Raji (cell line): ENCODE results near the gene CACUL1.

Experiments
- POLR2A ChIP-seq: IDR thresholded peaks from 2 replicates; pipeline ENCODE4 v1.6.1; 2011; ENCODE audit warnings: low read depth, low read length, control low read depth; ENCODE audit not compliant: insufficient read depth

CACUL1 gene

DNA sequence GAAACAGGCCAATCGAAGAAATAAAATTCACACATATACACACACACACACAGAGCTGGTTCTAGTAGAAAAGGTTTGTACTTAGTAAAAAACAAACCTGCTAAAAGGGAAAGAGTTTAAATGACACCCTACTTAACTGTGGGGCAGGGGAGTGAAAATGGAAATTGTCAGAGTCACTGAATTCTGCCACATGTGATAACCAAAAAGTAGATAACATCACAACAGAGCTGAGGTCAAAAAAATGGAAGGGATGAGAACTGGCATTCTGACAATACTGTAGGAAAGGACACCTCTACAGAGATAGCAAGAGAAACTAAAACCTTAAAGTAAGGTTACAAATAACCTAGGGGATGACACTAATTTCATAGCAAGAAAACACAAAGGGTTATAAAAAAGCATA lies 74.6 kb downstream of the CACUL1 start:
- no peak for TF ChIP-seq POLR2A

DNA sequence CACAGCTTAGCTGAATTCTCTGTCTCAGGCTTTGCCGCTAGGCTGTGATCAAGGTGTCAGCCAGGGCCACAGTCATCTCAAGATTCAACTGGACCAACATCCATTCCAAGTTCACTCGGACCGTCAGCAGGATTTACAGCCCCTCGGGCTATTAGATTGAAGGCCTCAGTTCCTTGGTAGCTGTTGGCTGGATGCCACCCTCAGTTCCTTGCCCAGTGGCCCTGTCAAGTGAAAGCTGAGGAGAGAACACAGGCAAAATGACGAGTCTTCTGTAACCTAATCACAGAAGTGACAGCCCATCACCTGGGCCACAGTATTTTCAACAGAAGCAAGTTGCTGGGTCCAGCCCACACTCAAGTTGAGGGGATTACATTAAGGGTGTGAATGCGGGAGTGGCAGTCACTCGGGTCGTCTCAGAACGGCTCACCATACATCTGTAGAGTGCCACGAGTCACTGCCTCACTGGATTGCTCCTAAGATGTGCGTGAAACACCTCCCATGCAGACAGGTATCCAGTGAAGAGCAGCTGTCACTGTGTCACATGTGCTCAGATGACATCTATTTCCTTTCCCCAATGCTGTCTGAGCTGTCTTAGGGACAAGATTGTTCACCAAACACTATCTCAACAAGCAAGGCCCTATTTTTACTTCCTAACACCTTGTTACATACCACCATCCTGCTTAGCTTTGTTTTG lies 80.4 kb downstream of the CACUL1 start:
- TF ChIP-seq POLR2A = no peak

DNA sequence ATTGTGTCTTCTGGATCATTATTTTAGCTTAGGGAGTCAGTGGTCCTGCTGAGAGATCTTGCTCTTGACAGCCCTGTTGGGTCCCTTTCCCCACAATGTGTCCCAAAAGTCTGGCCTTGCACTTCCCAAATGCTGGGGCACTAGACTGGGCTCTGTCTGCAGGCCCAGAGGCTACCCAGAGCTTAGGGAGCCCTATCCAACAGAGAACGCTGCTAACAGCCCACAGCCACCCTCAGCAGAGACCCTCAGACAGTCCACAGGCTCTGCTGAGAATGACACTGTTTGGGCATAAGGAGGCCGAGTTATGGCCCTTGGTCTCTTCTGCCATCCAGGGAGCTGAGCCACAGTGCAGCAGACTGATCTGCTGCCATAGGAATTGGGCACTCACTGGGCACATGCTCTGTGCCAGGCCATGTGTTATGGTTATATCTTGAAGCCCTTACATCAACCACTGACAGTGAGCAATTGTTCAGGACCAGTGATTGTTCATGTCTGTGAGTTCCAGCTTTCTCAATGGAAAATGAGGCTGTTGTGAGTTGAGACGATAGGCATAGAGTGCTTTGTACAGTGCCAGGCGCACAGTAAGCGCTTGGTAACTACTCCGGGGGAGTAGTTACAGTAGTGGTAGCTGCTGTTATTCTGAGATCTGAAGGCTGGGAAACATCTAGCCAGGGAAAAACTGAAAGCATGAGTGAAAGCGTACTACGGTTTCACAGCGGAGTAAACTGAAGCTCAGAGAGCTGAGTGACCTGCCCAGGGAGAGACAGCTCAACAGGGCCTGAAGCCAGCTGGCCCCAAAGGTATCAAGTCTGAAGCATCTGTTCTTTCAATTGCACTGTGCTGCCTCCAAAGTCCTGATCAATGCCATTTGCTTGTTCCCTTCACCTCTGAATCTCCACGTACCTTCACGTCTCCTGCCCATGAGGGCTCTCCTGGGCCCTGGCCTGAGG lies 81.7 kb downstream of the CACUL1 start:
- TF ChIP-seq POLR2A = no peak

DNA sequence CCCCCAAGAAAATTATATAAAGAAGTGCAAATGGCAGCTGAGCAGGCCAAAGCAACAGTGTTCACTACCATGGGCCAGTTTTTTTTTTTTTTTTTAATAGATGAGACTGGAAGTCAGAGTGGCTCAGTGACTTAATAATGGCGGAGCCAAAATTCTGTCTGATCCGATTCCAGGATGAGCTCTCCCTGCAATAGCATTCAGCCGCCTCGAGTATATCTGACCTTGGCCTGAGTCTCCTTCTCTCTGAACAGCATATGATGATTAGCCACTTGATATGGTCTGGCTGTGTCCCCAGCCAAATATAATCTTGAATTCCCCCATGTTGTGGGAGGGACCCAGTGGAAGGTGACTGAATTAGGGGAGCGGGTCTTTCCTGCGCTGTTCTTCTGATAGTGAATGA lies 82.6 kb downstream of the CACUL1 start:
- no peak for TF ChIP-seq POLR2A

DNA sequence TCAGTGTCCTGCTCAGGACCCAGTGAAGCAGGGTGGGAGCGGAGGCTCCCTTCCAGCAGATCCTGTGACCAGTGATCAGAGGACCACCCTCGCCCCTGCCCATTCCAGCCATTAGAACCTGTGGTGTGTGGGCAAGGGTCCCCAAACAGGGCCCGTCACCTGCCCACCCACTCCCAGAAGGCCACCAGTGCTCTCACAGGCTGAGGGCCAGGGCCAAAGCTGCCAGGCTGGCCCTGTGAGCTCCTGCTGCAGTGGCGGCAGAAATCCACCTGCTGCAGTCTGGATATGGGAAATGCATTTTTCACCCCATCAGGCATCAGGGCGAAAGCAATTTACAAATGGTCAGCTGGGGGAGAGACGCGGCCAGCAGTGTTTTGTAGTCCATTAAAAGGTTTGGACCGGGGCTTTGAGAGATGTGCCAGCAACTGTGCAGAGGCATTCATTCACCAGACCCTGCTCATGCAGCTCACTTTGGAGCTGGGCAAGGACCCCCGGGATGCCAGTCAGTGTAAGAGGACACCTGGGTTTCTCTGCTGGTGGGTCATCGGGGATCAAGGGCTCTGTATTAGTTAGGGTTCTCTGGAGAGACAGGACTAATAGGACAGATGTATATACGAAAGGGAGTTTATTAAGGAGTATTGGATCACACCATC lies 84.2 kb downstream of the CACUL1 start:
- TF ChIP-seq POLR2A = no peak

DNA sequence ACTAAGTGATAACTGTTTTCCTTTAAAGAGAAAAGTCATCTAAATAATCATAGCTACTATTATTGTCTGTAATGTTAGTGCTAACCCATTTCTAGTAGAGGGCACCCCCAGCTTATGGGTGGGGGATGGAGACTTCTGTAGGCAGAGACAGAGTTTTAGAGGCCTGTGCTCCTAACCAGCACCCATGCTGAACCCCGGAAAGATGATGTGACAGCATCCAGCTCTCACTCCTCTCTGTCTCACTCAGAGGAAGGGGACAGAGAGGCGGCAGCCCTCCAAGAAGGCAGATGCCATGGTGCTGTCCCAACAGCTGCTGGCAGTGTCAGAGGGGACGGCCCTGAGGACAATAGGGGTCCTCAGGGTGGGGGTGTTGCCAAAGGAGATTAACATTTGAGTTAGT lies 84.9 kb downstream of the CACUL1 start:
- no peak for TF ChIP-seq POLR2A

DNA sequence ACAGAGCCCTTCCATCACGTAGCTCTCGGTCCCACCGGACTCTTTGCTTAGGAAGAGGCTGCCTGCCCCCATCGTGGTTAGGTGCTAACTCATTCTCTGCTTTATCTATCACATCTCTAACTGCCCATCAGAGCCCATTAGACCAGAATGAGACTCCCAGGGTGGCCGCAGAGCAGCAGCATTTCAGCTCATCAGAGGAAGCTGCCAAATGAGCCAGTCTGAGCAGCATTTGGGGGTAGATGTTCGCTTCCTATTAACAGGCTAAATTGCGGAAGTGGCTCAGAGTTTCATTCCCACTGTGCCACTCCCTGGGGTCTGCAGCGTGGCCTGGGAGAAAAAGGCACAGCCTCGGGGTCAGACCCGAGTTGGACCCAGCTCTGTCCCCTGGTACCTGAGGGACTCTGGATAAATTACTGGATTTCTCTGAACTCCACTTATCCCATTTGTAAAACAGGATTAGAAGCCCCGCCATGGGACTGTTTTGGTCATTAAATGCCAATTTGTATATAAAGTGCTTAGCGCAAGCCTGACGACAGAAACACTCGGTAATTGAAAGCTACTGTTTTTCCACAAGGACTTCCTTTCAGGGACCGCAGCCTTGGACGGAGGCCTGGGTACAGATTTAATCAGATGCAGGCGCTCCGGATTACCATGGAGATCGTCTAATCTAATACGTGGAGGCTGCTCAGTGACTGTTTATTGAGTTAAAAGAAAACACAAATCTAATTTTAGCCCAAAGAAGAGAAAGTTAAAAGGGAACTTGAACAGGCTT lies 85.6 kb downstream of the CACUL1 start:
- no peak for TF ChIP-seq POLR2A

DNA sequence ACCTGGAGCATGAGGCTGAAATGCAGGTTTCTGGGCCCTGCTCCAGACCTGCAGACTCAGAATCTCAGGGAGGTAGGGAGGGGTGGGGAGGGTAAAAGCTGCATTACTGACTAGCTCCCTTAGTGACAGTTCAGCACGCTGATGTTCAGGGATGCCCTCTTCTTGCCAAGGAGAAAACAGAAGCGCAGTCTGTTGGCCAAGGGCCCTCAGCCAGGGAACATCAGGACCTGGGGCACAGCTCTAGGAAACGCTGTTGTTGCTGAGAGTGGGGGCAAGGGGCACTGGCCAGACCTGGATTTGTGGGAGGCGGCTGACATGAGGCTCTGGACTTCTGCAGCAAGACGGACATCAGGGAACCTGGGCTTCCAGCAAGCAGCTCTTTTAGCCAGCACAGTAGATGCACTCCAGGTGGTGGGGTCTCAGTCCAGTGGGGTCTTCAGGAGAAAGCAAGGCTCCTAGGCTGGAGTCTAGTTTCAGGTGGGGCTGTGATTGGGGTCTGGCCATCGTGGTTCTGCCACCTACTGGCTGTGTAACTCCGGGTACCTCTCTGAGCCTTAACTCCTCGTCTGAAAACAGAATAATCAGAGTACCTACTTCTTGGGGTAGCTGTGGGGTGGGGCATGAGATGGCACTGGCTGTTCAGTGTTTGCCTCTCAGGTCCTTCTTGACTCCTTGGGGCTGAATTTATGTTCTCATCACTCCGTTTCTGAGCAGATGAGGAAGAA lies 86.4 kb downstream of the CACUL1 start:
- TF ChIP-seq POLR2A = no peak

DNA sequence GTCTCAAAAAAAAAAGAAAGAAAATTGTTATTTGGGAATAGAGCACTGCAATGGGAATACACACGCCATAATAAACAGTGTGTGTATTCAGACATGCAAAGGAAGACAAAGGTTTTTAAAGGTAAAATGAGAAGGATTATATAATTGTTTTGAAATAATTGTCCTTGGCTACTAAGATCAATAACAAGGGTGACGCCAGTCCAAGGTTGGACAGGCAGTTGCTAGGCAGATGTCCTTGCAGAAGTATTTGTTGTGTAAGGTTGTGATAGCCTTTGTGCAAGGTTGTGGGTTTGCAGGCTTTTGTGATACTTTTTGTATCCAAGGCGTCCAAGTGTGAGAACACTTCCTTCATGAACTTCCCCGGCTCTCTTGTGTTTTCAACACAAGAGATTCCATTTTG lies 87.0 kb downstream of the CACUL1 start:
- no peak for TF ChIP-seq POLR2A

DNA sequence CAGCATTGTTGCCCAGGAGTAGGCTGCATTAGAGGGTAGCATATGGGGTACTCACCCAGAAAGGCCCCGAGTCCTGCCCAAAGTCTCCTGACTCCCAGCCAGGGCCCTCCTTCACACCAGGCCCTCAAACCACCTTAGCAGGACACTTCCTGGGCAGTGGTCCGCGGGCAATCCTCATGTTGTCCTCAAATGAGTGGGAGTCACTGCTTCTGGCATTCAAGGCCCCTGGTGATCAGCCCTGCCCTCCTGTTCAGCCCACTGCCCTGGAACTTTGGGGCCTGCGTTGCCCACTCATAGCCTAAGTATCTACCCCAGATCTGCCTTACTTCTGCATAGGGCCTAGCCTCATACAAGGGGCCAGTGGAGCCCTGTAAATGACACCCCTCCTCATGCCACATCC lies 88.4 kb downstream of the CACUL1 start:
- no peak for TF ChIP-seq POLR2A

DNA sequence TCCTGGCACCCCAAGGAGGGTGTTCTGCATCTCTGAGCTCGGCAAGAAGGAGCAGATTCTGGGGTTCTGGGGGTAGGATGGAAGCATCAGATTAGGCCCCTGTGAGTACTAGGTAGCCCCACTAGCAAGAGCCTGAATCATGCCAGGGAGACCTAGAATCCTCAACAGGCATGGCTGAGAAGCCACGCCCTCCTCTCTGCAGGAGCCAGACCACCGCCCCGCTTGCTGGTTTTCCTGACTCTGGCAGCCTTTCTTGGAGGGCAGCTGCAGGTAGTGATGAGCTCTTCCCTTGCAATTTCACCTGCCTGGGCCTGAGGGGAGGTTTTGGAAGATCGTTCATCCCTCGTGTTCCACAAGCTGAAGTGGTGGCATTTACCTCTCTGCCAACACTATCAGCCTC lies 90.4 kb downstream of the CACUL1 start:
- TF ChIP-seq POLR2A = no peak

DNA sequence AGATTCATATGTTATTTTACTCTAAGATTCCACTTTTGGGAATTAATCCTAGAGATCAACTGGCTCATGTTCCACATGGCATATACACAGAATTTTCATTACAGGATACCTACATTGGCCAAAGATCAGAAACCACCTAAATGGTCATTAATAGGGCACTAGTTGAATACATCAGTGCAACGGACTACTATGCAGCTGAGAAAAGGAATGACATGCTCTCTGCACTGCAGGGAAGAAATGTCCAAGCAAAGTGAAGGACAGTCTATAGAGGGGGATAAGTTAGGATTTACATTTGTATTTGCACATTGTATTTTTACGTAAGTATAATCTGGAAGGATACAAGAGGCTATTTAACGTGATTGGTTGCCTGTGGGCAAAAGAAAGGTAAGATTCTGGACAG lies 91.6 kb downstream of the CACUL1 start:
- no peak for TF ChIP-seq POLR2A

DNA sequence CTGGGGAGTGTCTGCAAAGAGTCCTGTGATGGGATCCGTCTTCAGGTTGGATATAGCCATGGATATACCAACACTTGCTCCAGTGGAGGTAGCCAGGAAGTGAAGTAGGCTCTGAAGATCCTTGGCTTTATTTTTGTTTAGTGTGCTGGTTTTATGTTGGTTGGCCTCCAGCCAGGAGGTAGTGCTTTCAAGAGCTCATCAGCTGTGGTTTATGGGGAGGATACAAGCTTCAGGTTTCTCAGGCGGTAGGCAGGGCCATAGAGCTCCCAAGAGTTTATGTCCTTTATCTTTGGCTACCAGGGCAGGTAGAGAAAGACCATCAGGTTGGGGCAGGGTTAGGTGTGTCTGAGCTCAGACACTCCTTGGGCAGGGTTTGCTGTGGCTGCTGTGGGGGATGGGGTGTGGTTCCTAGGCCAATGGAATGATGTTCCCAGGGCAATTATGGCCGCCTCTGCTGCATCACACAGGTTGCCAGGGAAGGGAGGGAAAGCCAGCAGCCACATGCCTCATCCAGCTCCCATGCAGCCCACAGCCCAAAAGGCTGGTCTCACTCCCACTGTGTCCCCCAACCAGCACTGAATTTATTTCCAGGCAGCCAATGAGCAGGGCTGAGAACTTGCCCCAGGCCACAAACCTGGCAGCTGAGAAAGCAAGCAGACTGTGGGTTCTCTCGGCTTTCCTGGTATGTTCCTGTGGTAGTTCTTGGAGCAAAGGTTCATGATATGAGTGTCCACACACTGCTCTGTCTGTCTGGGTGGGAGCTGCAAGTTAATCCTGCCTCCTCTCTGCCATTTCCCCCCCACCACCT lies 92.3 kb downstream of the CACUL1 start:
- TF ChIP-seq POLR2A = no peak

DNA sequence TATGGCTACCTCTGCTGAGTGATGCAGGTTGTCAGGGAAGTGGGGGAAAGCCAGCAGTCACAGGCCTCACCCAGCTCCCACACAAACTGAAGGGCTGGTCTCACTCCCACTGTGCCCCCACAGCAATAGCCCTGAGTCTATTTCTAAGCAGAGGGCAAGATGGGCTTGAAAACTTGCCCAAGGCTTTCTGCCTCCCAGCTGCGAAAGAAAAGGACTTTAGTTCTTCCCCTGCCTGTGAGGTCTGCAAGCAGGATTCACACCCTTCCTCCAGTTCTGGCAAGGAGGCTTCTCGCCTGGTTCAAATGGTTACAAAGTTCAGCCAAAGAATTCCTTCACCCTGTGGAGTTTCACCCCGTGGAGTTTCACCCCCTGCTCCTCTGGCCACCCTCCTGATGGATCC lies 96.0 kb downstream of the CACUL1 start:
- no peak for TF ChIP-seq POLR2A
